GM12891 (cell line): ENCODE data around the gene BAIAP2.

Source experiments
- DNase-seq: peaks from one replicate; pipeline ENCODE4 v3.0.0; 2011; ENCODE audit warnings: low spot score; ENCODE audit not compliant: insufficient read length
- FAIRE-seq: peaks from 2 replicates; lab custom pipeline; 2011; peaks lifted over from hg19 to GRCh38; lab: Jason Lieb, UNC
- PAX5 ChIP-seq: IDR thresholded peaks from 2 replicates; pipeline ENCODE4 v1.6.1; 2011; ENCODE audit warnings: low read length, moderate library complexity, mild to moderate bottlenecking; ENCODE audit not compliant: insufficient read depth, severe bottlenecking
- POLR2A ChIP-seq: IDR thresholded peaks from 2 replicates; pipeline ENCODE4 v1.6.1; 2011; ENCODE audit warnings: low read depth, low read length, control low read depth
- POLR2AphosphoS5 ChIP-seq: IDR thresholded peaks from 2 replicates; pipeline ENCODE4 v1.6.1; 2011; ENCODE audit warnings: low read depth, low read length, control low read depth
- POU2F2 ChIP-seq: IDR thresholded peaks from 2 replicates; pipeline ENCODE4 v1.6.1; 2011; ENCODE audit warnings: low read depth, mild to moderate bottlenecking, control low read depth, low read length, moderate library complexity
- SPI1 ChIP-seq: IDR thresholded peaks from 2 replicates; pipeline ENCODE4 v1.6.1; 2011; ENCODE audit warnings: low read depth, low read length, control low read depth
- TAF1 ChIP-seq: IDR thresholded peaks from 2 replicates; pipeline ENCODE4 v1.6.1; 2011; ENCODE audit warnings: low read depth, low read length, control low read depth

Gene BAIAP2

GRCh38 chr17:81066771-81067315 lies 31.9 kb downstream of the BAIAP2 start:
- FAIRE-seq = no peak
- DNase-seq = no peak
- TF ChIP-seq POLR2AphosphoS5 = no peak
- TF ChIP-seq SPI1 = no peak
- TF ChIP-seq PAX5 = no peak
- TF ChIP-seq POU2F2 = no peak
- TF ChIP-seq POLR2A = no peak
- no peak for TF ChIP-seq TAF1

GRCh38 chr17:81067391-81067811 lies 32.5 kb downstream of the BAIAP2 start:
- FAIRE-seq (no peak), DNase-seq (no peak)
- TF ChIP-seq PAX5 (no peak), POU2F2 (no peak), TAF1 (no peak), POLR2AphosphoS5 (no peak), POLR2A (no peak), SPI1 (no peak)

GRCh38 chr17:81068411-81069134 lies 33.6 kb downstream of the BAIAP2 start:
- FAIRE-seq = no peak
- no peak for TF ChIP-seq SPI1
- no peak for TF ChIP-seq POLR2AphosphoS5
- TF ChIP-seq PAX5 = no peak
- no peak for TF ChIP-seq POLR2A
- TF ChIP-seq POU2F2 = no peak
- no peak for TF ChIP-seq TAF1

GRCh38 chr17:81069135-81069645 lies 34.2 kb downstream of the BAIAP2 start:
- no peak for FAIRE-seq

More at GRCh38 chr17:81068411-81069134, 33.6 kb downstream of the BAIAP2 start:
- no peak for DNase-seq

GRCh38 chr17:81070541-81071246 lies 35.7 kb downstream of the BAIAP2 start:
- FAIRE-seq (no peak), DNase-seq (no peak)
- TF ChIP-seq TAF1 (no peak), SPI1 (no peak), POU2F2 (no peak), PAX5 (no peak), POLR2AphosphoS5 (no peak), POLR2A (no peak)

More at GRCh38 chr17:81069135-81069645, 34.2 kb downstream of the BAIAP2 start:
- no peak for TF ChIP-seq POLR2AphosphoS5
- TF ChIP-seq PAX5 = no peak
- TF ChIP-seq TAF1 = no peak
- TF ChIP-seq POU2F2 = no peak
- TF ChIP-seq POLR2A = no peak
- TF ChIP-seq SPI1 = no peak
- no peak for DNase-seq

GRCh38 chr17:81071761-81072741 lies 37.1 kb downstream of the BAIAP2 start:
- no peak for DNase-seq
- FAIRE-seq = no peak
- TF ChIP-seq POLR2A (no peak), SPI1 (no peak), POU2F2 (no peak), TAF1 (no peak), POLR2AphosphoS5 (no peak)

- no peak for TF ChIP-seq PAX5
- TF ChIP-seq TAF1 = no peak
- TF ChIP-seq POLR2A = no peak
- TF ChIP-seq SPI1 = no peak
- no peak for TF ChIP-seq POLR2AphosphoS5
- TF ChIP-seq POU2F2 = no peak
- DNase-seq (no peak), FAIRE-seq (no peak)
Observed at GRCh38 chr17:81073967-81074839, 39.3 kb downstream of the BAIAP2 start.

GRCh38 chr17:81074875-81075274 lies 39.9 kb downstream of the BAIAP2 start:
- FAIRE-seq (no peak), DNase-seq (no peak)
- TF ChIP-seq SPI1 = no peak
- TF ChIP-seq POLR2AphosphoS5 = no peak
- TF ChIP-seq TAF1 = no peak
- TF ChIP-seq POLR2A = no peak
- no peak for TF ChIP-seq POU2F2
- no peak for TF ChIP-seq PAX5
